Right lobe of liver (tissue), 4 donors: ENCODE results near the gene KLRK1.
"Not testable (repeated sequence)": the region's sequence is repeated elsewhere in the genome, so short reads cannot be mapped to it uniquely, and the experiment has no call there.

Source experiments
- CTCF ChIP-seq, 4 donors: fragments of 200-600 bp in 3 of 4; fragments of 450-650 bp in 1 of 4; IDR thresholded peaks; one replicate each; pipeline versions ENCODE4 v1.5.1 to v1.8.0; 2016 to 2022; ENCODE audit warnings: antibody characterized with exemption in 4 of 4, mild to moderate bottlenecking in 2 of 4
- POLR2A ChIP-seq: fragments of 450-650 bp; IDR thresholded peaks from one replicate; pipeline ENCODE4 v1.6.1; 2017; ENCODE audit warnings: antibody characterized with exemption, mild to moderate bottlenecking
- donor health status: DM: no; HTN: no; CAD: no.
- donor health status: DM: no; HTN: no; CAD: no.
- donor health status: DM: no; HTN: yes; CAD: no.

GRCh38 chr12:10367714-10368113, 22.1 kb downstream of the KLRK1 start:
- TF ChIP-seq CTCF (IDR thresholded peaks at IDR 0.05); POLR2A: not testable (repeated sequence)
